ENCODE data around the gene FCRL1. TPM values are rescaled to one million over a fixed set of nuclear protein-coding genes. Genes with fewer than 3 reads are reported as not detected.

The FCRL1 gene
- total RNA-seq, 3 donors from 2014 or later, result 0.17 to 1.4 TPM; not detected in 1

- TF ChIP-seq CTCF (IDR thresholded peaks at IDR 0.05), result no peak
- intact Hi-C loops (cut with DNase I, micrococcal nuclease), result no loop called here
- ATAC-seq (peak; percentile 30), DNase-seq (no peak)
- Histone ChIP-seq H3K36me3 (ENCODE audit: low read depth) (no peaks in the 10 kb centered on the region), H3K4me3 (no peak within 1 kb of the TSS), H3K9me3 (no peaks in the 10 kb centered on the region), H3K4me1 (ENCODE audit: low read depth) (peaks cover 12% of the 10 kb centered on the region)
Measured at GRCh38 chr1:157776971-157777391, 42.9 kb downstream of the FCRL1 start, which contains the start of gene FCRL2. FCRL2 (minus strand) TSS chr1:157777132; CDS start chr1:157777073, 59 bp downstream.

- peaks cover 12% of the 10 kb centered on the region for H3K4me1 ChIP-seq (ENCODE audit: low read depth)
- peak; percentile 67 for ATAC-seq
- no peak for TF ChIP-seq CTCF (IDR thresholded peaks at IDR 0.05)
- no peaks in the 10 kb centered on the region for H3K9me3 ChIP-seq
- no peaks in the 10 kb centered on the region for H3K36me3 ChIP-seq (ENCODE audit: low read depth)
- DNase-seq, result no peak
- intact Hi-C loops (cut with DNase I, micrococcal nuclease), result no loop called here
- H3K4me3 ChIP-seq, result no peak overlapping the region
Measured at GRCh38 chr1:157775101-157775870, 44.6 kb downstream of the FCRL1 start.

GRCh38 chr1:157774412-157774811, 45.5 kb downstream of the FCRL1 start:
- no peaks in the 10 kb centered on the region for H3K36me3 ChIP-seq (ENCODE audit: low read depth)
- ATAC-seq, result peak; percentile 34
- H3K4me1 ChIP-seq (ENCODE audit: low read depth), result peaks cover 12% of the 10 kb centered on the region
- DNase-seq, result no peak
- TF ChIP-seq CTCF (IDR thresholded peaks at IDR 0.05), result no peak
- intact Hi-C loops (cut with DNase I, micrococcal nuclease), result no loop called here
- H3K4me3 ChIP-seq, result no peak overlapping the region
- no peaks in the 10 kb centered on the region for H3K9me3 ChIP-seq

GRCh38 chr1:157773493-157774350, 46.2 kb downstream of the FCRL1 start:
- no peak overlapping the region for H3K4me3 ChIP-seq
- H3K9me3 ChIP-seq, result no peaks in the 10 kb centered on the region
- no peaks in the 10 kb centered on the region for H3K36me3 ChIP-seq (ENCODE audit: low read depth)
- DNase-seq (peak in 2 of 3 donors; percentile 38 to 70), ATAC-seq (peak; percentile 87)
- H3K4me1 ChIP-seq (ENCODE audit: low read depth), result peaks cover 12% of the 10 kb centered on the region
- intact Hi-C loops (cut with DNase I, micrococcal nuclease), result no loop called here
- peak; percentile 29 for TF ChIP-seq CTCF (IDR thresholded peaks at IDR 0.05)

- no peaks in the 10 kb centered on the region for H3K36me3 ChIP-seq (ENCODE audit: low read depth)
- DNase-seq, result no peak
- TF ChIP-seq CTCF (IDR thresholded peaks at IDR 0.05), result no peak
- ATAC-seq, result peak; percentile 9
- no peaks in the 10 kb centered on the region for H3K9me3 ChIP-seq
- H3K4me3 ChIP-seq, result no peak overlapping the region
- peaks cover 12% of the 10 kb centered on the region for H3K4me1 ChIP-seq (ENCODE audit: low read depth)
- intact Hi-C loops (cut with DNase I, micrococcal nuclease), result no loop called here
Measured at GRCh38 chr1:157771661-157772425, 48.1 kb downstream of the FCRL1 start.

All from mucosa of descending colon (tissue), 3 donors.